Testis (tissue), 2 donors: Measurements from ENCODE around the gene FOXRED2.

ENCODE experiments used
- POLR2A ChIP-seq: fragments of 450-650 bp; IDR thresholded peaks from one replicate; pipeline ENCODE4 v1.6.1; 2017; ENCODE audit warnings: antibody characterized with exemption, mild to moderate bottlenecking, moderate library complexity
- TF ChIP-seq, protein P1 (sequence below), 3 experiments: fragments of 450-650 bp in 2 of 3; fragments of 200-600 bp in 1 of 3; sonication (generic) in 1 of 3; IDR thresholded peaks; one replicate each; pipeline ENCODE4 v1.5.1; 2016 to 2019; ENCODE audit warnings: antibody characterized with exemption in 3 of 3, mild to moderate bottlenecking in 2 of 3, moderate library complexity in 1 of 3

DNA sequence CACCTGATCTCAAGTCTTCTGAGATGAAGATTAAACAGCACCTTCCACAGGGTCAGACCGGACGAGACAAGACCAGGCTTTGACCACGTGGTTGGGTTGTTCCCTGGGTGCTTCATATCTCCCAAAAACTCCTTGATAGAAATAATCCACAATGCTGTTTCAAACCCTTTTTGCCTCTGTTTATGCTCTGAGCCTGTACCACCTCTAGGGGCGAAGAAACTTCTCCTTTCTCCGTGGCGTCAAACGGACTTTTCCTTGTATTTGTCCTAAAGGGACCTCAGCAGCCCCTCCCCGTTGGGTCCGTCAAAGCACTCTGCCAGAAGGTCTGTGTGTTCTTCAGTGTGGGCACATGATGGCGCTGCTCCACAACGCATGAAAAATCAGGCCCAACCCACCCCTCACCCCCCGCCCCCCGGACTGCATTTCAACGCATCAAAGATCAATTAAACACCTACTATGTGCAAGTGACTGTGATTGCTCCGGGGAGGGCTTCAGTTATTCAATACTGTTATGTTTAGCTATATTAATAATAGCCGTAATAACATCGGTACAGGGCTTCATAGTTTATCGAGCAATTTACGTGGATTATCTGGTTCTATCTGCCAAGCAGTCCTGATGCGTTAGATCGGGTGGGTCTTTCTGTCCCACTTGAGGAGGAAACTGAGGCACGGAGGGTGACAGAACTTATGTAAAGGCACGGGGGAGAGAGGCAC is 39.4 kb upstream of the FOXRED2 start:
- TF ChIP-seq, protein P1, sequence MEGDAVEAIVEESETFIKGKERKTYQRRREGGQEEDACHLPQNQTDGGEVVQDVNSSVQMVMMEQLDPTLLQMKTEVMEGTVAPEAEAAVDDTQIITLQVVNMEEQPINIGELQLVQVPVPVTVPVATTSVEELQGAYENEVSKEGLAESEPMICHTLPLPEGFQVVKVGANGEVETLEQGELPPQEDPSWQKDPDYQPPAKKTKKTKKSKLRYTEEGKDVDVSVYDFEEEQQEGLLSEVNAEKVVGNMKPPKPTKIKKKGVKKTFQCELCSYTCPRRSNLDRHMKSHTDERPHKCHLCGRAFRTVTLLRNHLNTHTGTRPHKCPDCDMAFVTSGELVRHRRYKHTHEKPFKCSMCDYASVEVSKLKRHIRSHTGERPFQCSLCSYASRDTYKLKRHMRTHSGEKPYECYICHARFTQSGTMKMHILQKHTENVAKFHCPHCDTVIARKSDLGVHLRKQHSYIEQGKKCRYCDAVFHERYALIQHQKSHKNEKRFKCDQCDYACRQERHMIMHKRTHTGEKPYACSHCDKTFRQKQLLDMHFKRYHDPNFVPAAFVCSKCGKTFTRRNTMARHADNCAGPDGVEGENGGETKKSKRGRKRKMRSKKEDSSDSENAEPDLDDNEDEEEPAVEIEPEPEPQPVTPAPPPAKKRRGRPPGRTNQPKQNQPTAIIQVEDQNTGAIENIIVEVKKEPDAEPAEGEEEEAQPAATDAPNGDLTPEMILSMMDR (IDR thresholded peaks at IDR 0.05), result peak in 2 of 3 experiments; percentile 13 to 40
- no peak for TF ChIP-seq POLR2A
